ENCODE data around the gene ACOX3. TPM values are rescaled to one million over a fixed set of nuclear protein-coding genes. Genes with fewer than 3 reads are reported as not detected.

ACOX3 gene
- total RNA-seq, 1 donor from 2014 or later: 16.6 TPM

DNA sequence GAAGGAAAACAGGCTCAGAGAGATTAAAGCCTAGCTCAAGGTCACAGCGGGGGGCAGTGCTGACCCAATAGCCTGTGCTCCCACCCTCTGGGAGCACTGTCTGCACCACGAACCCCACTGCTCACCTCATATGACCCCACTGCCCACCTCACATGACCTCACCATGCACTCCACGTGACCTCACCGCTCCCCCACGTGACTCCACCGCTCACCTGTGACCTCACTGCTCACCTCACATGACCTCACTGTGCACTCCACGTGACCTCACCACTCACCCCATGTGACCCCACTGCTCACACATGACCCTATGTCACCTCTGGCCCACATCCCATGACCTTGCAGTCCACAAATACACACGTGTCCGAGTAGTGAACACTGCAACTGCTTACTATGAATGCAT lies 55.4 kb downstream of the ACOX3 start:
- Mint-ChIP-seq H3K9me3 (no peaks in the 10 kb centered on the region), H3K4me3 (no peak overlapping the region), H3K27me3 (ENCODE audit: low read depth) (no peaks in the 10 kb centered on the region), H3K36me3 (ENCODE audit: low read depth) (no peaks in the 10 kb centered on the region), H3K27ac (ENCODE audit: unreplicated experiment) (no peak overlapping the region), H3K4me1 (peaks cover 5% of the 10 kb centered on the region)
- TF ChIP-seq, protein P1, sequence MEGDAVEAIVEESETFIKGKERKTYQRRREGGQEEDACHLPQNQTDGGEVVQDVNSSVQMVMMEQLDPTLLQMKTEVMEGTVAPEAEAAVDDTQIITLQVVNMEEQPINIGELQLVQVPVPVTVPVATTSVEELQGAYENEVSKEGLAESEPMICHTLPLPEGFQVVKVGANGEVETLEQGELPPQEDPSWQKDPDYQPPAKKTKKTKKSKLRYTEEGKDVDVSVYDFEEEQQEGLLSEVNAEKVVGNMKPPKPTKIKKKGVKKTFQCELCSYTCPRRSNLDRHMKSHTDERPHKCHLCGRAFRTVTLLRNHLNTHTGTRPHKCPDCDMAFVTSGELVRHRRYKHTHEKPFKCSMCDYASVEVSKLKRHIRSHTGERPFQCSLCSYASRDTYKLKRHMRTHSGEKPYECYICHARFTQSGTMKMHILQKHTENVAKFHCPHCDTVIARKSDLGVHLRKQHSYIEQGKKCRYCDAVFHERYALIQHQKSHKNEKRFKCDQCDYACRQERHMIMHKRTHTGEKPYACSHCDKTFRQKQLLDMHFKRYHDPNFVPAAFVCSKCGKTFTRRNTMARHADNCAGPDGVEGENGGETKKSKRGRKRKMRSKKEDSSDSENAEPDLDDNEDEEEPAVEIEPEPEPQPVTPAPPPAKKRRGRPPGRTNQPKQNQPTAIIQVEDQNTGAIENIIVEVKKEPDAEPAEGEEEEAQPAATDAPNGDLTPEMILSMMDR (conservative IDR thresholded peaks at IDR 0.05): no peak
- no peak for DNase-seq (ENCODE audit: low read depth, low spot score)

DNA sequence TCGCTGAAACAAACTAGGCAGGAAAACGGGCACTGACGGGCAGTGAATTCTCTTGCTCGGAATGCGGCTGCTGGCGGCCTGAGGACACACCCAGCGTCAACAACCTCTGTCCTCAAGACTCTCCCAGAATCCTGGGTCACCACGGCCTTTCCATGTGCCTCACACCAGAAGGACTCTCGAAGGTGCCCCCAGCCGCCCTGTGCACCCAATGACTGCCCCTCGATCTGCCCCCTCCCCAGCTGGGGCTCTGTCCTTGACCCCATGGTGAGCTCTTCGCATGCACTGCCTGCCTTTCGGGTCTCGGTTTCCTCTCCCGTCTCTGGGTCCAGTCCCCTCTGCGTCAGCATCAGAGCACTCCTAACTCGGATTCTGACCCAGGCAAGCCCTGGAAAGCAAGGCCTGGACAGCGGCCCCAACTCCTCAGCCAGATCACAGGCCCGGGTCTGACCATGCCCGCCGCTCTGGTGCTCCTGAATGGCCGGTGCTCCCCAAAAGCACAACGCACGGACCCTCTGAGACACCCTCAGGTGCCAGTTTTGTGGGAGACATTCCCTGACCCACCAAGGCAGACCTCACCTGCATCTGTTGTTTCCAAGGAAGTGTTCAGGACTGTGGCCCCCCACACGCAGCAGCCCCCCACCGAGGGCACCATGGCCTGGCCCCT lies 56.0 kb downstream of the ACOX3 start:
- Mint-ChIP-seq H3K9me3 (no peaks in the 10 kb centered on the region), H3K27ac (ENCODE audit: unreplicated experiment) (peak overlapping the region; percentile 27), H3K36me3 (ENCODE audit: low read depth) (no peaks in the 10 kb centered on the region), H3K27me3 (ENCODE audit: low read depth) (no peaks in the 10 kb centered on the region), H3K4me1 (peaks cover 5% of the 10 kb centered on the region), H3K4me3 (no peak overlapping the region)
- no peak for DNase-seq (ENCODE audit: low read depth, low spot score)
- TF ChIP-seq, protein P1 (conservative IDR thresholded peaks at IDR 0.05): no peak

DNA sequence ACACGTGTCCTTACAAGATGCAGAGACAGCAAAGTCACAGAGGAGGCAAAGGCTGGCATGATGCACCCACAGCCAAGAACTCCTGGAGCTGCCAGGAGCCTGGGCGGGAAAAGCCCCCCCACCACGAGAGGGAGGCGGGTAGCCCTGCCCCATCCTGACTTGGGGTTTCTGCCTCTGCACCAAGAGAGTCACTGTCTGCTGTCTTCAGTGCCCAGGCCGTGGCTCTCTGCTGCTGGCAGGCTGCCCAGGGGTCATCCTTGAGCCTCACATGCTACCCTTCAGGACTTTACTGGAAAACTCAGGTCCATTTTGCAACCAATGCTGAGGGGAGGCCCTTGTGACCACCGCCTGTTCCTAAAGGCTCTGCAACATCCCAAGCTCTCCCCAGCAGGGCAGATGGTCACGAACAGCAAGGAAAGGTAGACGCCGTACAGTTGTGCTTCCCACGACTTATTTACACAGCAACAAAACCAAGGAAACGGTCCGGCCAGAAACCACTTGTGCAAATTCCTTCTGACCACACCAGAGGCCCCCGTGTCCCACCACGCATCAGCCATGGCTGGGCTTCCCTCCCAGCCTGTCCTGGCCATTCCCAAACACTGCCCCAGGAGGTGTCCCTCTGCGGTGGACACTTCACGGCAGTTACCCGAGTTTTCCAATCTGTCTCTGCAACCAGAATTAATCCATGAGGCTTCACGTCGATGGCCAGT lies 56.9 kb downstream of the ACOX3 start:
- no peak overlapping the region for H3K4me3 Mint-ChIP-seq
- H3K36me3 Mint-ChIP-seq (ENCODE audit: low read depth): no peaks in the 10 kb centered on the region
- no peaks in the 10 kb centered on the region for H3K9me3 Mint-ChIP-seq
- H3K27ac Mint-ChIP-seq (ENCODE audit: unreplicated experiment): peak overlapping the region; percentile 55
- H3K27me3 Mint-ChIP-seq (ENCODE audit: low read depth): no peaks in the 10 kb centered on the region
- no peak for DNase-seq (ENCODE audit: low read depth, low spot score)
- H3K4me1 Mint-ChIP-seq: peaks cover 5% of the 10 kb centered on the region
- TF ChIP-seq, protein P1 (conservative IDR thresholded peaks at IDR 0.05): no peak

DNA sequence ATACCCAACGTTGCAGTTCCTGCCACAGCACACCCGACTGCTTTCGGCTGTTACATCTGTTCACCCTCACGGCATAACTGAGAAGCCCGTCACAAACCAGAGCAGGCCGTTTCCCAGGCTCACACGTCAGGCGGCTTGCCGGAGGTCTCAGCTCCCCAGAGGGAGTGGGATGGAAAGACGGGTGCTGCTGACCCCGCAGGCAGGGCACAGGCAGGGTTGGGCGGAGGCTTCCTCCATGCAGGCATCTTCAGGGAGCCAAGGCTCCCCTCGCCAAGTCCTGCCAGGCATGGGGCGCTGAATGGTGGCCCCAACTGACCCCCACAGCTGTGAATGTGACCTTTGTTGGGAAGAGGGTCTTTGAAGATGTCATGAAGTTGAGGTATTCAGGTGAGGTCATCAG lies 57.5 kb downstream of the ACOX3 start:
- H3K27ac Mint-ChIP-seq (ENCODE audit: unreplicated experiment): no peak overlapping the region
- H3K4me3 Mint-ChIP-seq: no peak overlapping the region
- H3K4me1 Mint-ChIP-seq: peaks cover 5% of the 10 kb centered on the region
- TF ChIP-seq, protein P1 (conservative IDR thresholded peaks at IDR 0.05): no peak
- no peaks in the 10 kb centered on the region for H3K27me3 Mint-ChIP-seq (ENCODE audit: low read depth)
- DNase-seq (ENCODE audit: low read depth, low spot score): no peak
- no peaks in the 10 kb centered on the region for H3K9me3 Mint-ChIP-seq
- no peaks in the 10 kb centered on the region for H3K36me3 Mint-ChIP-seq (ENCODE audit: low read depth)

DNA sequence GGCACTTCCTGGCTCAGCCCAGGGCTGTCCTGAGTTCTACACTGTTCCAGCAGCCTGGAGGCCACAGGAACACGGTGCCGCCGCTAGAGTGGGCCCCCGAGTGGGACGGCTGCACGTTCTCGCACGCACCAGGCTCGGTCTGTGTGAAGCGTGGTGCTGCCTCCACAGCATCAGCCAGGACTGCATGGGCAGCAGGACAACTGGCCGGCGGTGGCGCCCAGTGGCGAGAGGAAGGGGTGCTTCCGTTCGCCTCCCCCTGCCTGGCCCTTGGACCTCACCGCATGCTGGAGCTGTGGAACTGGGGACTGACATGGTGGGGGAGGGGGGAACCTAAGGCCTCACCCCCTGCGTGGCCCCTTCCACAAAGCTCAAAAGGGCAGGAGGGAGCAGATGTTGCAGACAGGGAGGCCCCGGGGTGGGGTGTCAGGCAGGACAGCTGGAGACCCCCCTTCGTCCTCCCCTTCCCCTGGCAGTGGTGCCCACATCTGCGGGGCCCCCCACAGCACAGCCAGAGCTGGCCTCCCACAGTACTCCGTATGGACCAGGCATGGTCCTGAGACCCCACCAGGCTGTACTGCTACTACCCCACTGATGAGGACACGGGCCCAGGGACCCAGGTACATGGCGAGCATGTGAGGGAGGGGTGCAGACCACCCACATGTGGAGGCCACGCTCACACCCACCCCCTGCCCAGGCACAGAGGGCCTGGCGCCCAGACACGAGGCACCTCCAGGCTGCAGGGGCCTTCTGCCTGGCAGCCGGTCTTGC lies 58.5 kb downstream of the ACOX3 start:
- Mint-ChIP-seq H3K36me3 (ENCODE audit: low read depth) (no peaks in the 10 kb centered on the region), H3K27ac (ENCODE audit: unreplicated experiment) (no peak overlapping the region), H3K9me3 (no peaks in the 10 kb centered on the region), H3K27me3 (ENCODE audit: low read depth) (no peaks in the 10 kb centered on the region), H3K4me3 (no peak overlapping the region), H3K4me1 (peaks cover 5% of the 10 kb centered on the region)
- no peak for DNase-seq (ENCODE audit: low read depth, low spot score)
- TF ChIP-seq, protein P1 (conservative IDR thresholded peaks at IDR 0.05): no peak

Data from neural crest cell (in vitro differentiated cells).